Hepatocyte (in vitro differentiated cells): Measurements from ENCODE around the gene CCDC28A. TPM values are rescaled to one million over a fixed set of nuclear protein-coding genes. Genes with fewer than 3 reads are reported as not detected.

ENCODE experiments used
- DNase-seq: peaks from one replicate; pipeline ENCODE4 v3.0.0-alpha.2; 2016; ENCODE audit warnings: low spot score
- H2AFZ ChIP-seq: fragments of 200-600 bp; sonication (generic); 2 replicates; pipeline ENCODE4 v1.6.0; 2016; ENCODE audit warnings: antibody characterized with exemption, mild to moderate bottlenecking
- H3K27ac ChIP-seq: fragments of 200-600 bp; sonication (generic); 2 replicates; pipeline ENCODE4 v1.5.1; 2016; ENCODE audit warnings: mild to moderate bottlenecking
- H3K27me3 ChIP-seq: fragments of 200-600 bp; sonication (generic); 2 replicates; pipeline ENCODE4 v1.6.1; 2016
- H3K36me3 ChIP-seq: fragments of 200-600 bp; sonication (generic); replicated peaks from 2 replicates; pipeline ENCODE4 v1.5.1; 2016; ENCODE audit warnings: low read depth; ENCODE audit not compliant: insufficient read depth
- H3K4me1 ChIP-seq: fragments of 200-600 bp; sonication (generic); 2 replicates; pipeline ENCODE4 v1.5.1; 2016; ENCODE audit warnings: mild to moderate bottlenecking, moderate library complexity; ENCODE audit not compliant: insufficient read depth
- H3K4me2 ChIP-seq: fragments of 200-600 bp; sonication (generic); 2 replicates; pipeline ENCODE4 v1.6.0; 2016
- H3K4me3 ChIP-seq: fragments of 200-600 bp; sonication (generic); 2 replicates; pipeline ENCODE4 v1.5.1; 2016; ENCODE audit warnings: mild to moderate bottlenecking
- H3K79me2 ChIP-seq: fragments of 200-600 bp; sonication (generic); 2 replicates; pipeline ENCODE4 v1.6.0; 2017; ENCODE audit warnings: mild to moderate bottlenecking
- H3K9me2 ChIP-seq: fragments of 200-600 bp; sonication (generic); replicated peaks from 2 replicates; pipeline ENCODE4 v1.6.0; 2017; ENCODE audit warnings: mild to moderate bottlenecking; ENCODE audit not compliant: insufficient read depth
- H3K9me3 ChIP-seq: fragments of 200-600 bp; sonication (generic); 2 replicates; pipeline ENCODE4 v1.5.1; 2016; ENCODE audit warnings: low read depth, mild to moderate bottlenecking
- H4K20me1 ChIP-seq: fragments of 200-600 bp; sonication (generic); 2 replicates; pipeline ENCODE4 v1.6.0; 2016; ENCODE audit warnings: mild to moderate bottlenecking; ENCODE audit not compliant: insufficient read depth, poor library complexity, severe bottlenecking
- CTCF ChIP-seq: fragments of 200-600 bp; sonication (generic); IDR thresholded peaks from 2 replicates; pipeline ENCODE4 v1.5.1; 2016; ENCODE audit warnings: antibody characterized with exemption, mild to moderate bottlenecking; ENCODE audit not compliant: poor library complexity
- EZH2 ChIP-seq: fragments of 200-600 bp; sonication (generic); IDR thresholded peaks from 2 replicates; pipeline ENCODE4 v1.6.1; 2016; ENCODE audit warnings: antibody characterized with exemption, mild to moderate bottlenecking, borderline replicate concordance
- EZH2phosphoT487 ChIP-seq: fragments of 200-600 bp; sonication (generic); IDR thresholded peaks from one replicate; pipeline ENCODE4 v1.6.1; 2018; ENCODE audit warnings: antibody characterized with exemption, mild to moderate bottlenecking, low read depth, moderate library complexity; ENCODE audit not compliant: unreplicated experiment, severe bottlenecking
- WGBS: methylation state at CpG from one replicate; pipeline ENCODE4 v1.1.6; 2016; ENCODE audit warnings: low lambda C conversion rate; ENCODE audit errors: missing lambda C conversion rate; 5-methylcytosine and 5-hydroxymethylcytosine counted together
- polyA plus RNA-seq: library from polyadenylated mRNA; unstranded; fragments of >200 nt; fragmentation: Nextera tagmentation; extraction: Ambion mirVana; gene quantifications from 2 replicates; pipeline ENCODE4 v1.2.1, GENCODE V29; 2016
- total RNA-seq: library from RNA; depleted of rRNA; stranded (reverse); fragments of >200 nt; gene quantifications from 2 replicates; pipeline ENCODE4 v1.2.3, GENCODE V29; 2014

CCDC28A gene
- total RNA-seq (11.8 and 12.0 TPM in 2 replicates), polyA plus RNA-seq (8.9 and 9.1 TPM in 2 replicates)

GRCh38 chr6:138773177-138774091 lies at the start of gene CCDC28A:
Gene CCDC28A, plus strand, starts transcription at chr6:138773769. Its CDS starts 2,352 bp downstream, at chr6:138776121.
- Histone ChIP-seq H3K79me2 (peaks cover 9% of the 10 kb centered on the region), H4K20me1 (no peaks in the 10 kb centered on the region), H3K9me2 (no peaks in the 10 kb centered on the region), H2AFZ (peak within 1 kb of the TSS; percentile 66), H3K36me3 (no peaks in the 10 kb centered on the region), H3K9me3 (no peaks in the 10 kb centered on the region), H3K4me3 (peak within 1 kb of the TSS; percentile 68), H3K27me3 (no peaks in the 10 kb centered on the region), H3K4me2 (peak within 1 kb of the TSS; percentile 83), H3K4me1 (peaks cover 4% of the 10 kb centered on the region), H3K27ac (peak within 1 kb of the TSS; percentile 94)
- WGBS, result under 1% methylated on average over 47 of the region's 47 CpGs
- TF ChIP-seq EZH2, result no peak
- no peak for TF ChIP-seq EZH2phosphoT487
- no peak for TF ChIP-seq CTCF
- DNase-seq, result peak; percentile 96

GRCh38 chr6:138724015-138724414 lies 49.6 kb upstream of the CCDC28A start:
- H4K20me1 ChIP-seq, result no peaks in the 10 kb centered on the region
- H3K36me3 ChIP-seq, result no peaks in the 10 kb centered on the region
- peaks cover 15% of the 10 kb centered on the region for H3K4me1 ChIP-seq
- TF ChIP-seq EZH2phosphoT487, result no peak
- TF ChIP-seq EZH2, result no peak
- TF ChIP-seq CTCF, result no peak
- 63% methylated on average over 3 of the region's 3 CpGs for WGBS
- no peaks in the 10 kb centered on the region for H3K9me3 ChIP-seq
- no peak overlapping the region for H3K27ac ChIP-seq
- no peak overlapping the region for H3K4me3 ChIP-seq
- H3K27me3 ChIP-seq, result no peaks in the 10 kb centered on the region
- no peaks in the 10 kb centered on the region for H3K9me2 ChIP-seq
- no peak overlapping the region for H2AFZ ChIP-seq
- H3K79me2 ChIP-seq, result no peaks in the 10 kb centered on the region
- peak; percentile 35 for DNase-seq
- H3K4me2 ChIP-seq, result peak overlapping the region; percentile 5

GRCh38 chr6:138726066-138726756 lies 47.4 kb upstream of the CCDC28A start:
- no peaks in the 10 kb centered on the region for H4K20me1 ChIP-seq
- TF ChIP-seq EZH2phosphoT487 (no peak), CTCF (no peak), EZH2 (no peak)
- H3K4me1 ChIP-seq, result peaks cover 15% of the 10 kb centered on the region
- no peaks in the 10 kb centered on the region for H3K27me3 ChIP-seq
- H3K27ac ChIP-seq, result no peak overlapping the region
- no peaks in the 10 kb centered on the region for H3K79me2 ChIP-seq
- H3K9me2 ChIP-seq, result no peaks in the 10 kb centered on the region
- no peak overlapping the region for H3K4me3 ChIP-seq
- no peaks in the 10 kb centered on the region for H3K36me3 ChIP-seq
- no peaks in the 10 kb centered on the region for H3K9me3 ChIP-seq
- no peak for DNase-seq
- H3K4me2 ChIP-seq, result no peak overlapping the region
- WGBS, result 82% methylated on average over 7 of the region's 7 CpGs
- H2AFZ ChIP-seq, result no peak overlapping the region
